ENCODE measurements around the gene ATF5.
"Not testable (repeated sequence)": the region's sequence is repeated elsewhere in the genome, so short reads cannot be mapped to it uniquely, and the experiment has no call there.

ATF5 gene

DNA sequence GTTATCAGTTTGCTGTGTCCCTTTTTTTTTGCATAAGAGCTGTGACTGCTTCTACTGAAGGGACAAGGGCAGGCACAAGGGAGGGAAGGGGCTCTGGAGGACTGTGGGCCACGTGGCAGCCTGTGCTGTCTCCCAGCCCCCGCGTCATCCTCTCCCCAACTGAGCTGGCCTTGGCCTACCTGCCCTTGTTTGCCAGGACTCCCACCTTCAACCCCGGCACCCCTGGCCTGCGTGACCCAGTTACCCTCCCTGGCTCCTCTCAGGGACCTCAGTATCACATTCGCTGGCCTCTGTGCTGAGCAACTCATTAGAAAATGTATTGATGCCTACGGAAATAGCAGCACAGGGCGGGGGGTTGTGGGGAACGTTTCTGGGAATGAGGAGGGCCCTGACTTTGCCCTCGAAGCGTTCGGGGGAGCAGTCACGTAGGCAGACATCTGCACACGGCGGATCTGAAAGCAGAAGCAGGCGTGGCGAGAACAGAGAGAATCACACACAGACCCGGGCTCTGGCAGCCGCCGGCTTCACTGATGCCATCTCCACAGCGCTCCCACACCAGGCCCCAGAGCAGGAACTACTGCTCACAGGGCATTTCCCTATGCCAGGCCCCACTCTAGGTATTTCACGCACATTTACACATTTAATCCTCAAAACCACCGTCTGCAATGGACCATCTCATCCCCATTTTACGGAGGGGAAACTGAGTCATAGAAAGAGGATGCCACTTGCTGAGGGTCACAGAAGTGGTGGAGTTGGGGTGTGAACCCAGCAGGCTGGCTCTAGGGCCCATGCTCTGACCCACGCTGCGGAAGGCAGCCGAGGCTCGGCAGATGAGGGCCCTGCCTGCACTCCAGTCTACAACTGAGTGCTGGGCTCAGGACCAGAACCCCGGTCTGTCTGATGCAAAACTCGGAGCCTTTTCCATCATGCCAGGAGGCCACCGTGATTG, 5.7 kb upstream of the ATF5 start:
- no peak for TF ChIP-seq CTCF (IDR thresholded peaks at IDR 0.05; ENCODE audit: extremely low read depth, insufficient read depth, missing control alignments)
- in situ Hi-C loops (cut with MboI; ENCODE audit: low pct_unique_long_range_greater_than_20kb, low sequenced_read_pairs, unreplicated experiment) = no loop called here
- no peak for DNase-seq (ENCODE audit: low spot score)

GRCh38 chr19:49924004-49924880, 4.8 kb upstream of the ATF5 start:
- TF ChIP-seq CTCF (IDR thresholded peaks at IDR 0.05; ENCODE audit: extremely low read depth, insufficient read depth, missing control alignments) = no peak
- no peak for DNase-seq (ENCODE audit: low spot score)
- in situ Hi-C loops (cut with MboI; ENCODE audit: low pct_unique_long_range_greater_than_20kb, low sequenced_read_pairs, unreplicated experiment) = no loop called here

GRCh38 chr19:49924881-49925210, 4.2 kb upstream of the ATF5 start:
- DNase-seq (ENCODE audit: low spot score) = not testable (repeated sequence)
- in situ Hi-C loops (cut with MboI; ENCODE audit: low pct_unique_long_range_greater_than_20kb, low sequenced_read_pairs, unreplicated experiment) = loop anchor here (25.0 kb wide), 1 partner anchor 212 kb away; no protein-coding TSS in a partner anchor

DNA sequence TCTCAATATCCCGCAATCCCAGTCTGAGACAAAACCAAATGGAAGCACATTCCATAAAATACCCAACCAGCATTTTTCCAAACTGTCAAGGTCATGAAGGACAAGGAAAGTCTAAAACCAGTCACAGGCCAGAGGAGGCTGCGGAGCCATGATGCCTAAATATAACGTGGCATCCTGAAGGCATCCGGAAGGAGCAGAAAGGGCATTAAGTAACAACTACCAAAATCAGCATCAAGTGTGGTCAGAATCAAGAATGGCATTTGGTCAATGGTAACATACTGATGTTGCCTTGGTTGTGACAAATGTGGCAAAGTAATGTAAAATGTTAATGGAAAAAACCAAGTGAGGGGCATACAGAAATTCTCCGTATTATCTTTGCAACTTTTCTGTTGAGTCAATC, 3.5 kb upstream of the ATF5 start:
- no peak for DNase-seq (ENCODE audit: low spot score)
- no peak for TF ChIP-seq CTCF (IDR thresholded peaks at IDR 0.05; ENCODE audit: extremely low read depth, insufficient read depth, missing control alignments)
- in situ Hi-C loops (cut with MboI; ENCODE audit: low pct_unique_long_range_greater_than_20kb, low sequenced_read_pairs, unreplicated experiment) = loop anchor here (25.0 kb wide), 1 partner anchor 212 kb away; no protein-coding TSS in a partner anchor

- no peak for DNase-seq (ENCODE audit: low spot score)
- TF ChIP-seq CTCF (IDR thresholded peaks at IDR 0.05; ENCODE audit: extremely low read depth, insufficient read depth, missing control alignments) = no peak
- in situ Hi-C loops (cut with MboI; ENCODE audit: low pct_unique_long_range_greater_than_20kb, low sequenced_read_pairs, unreplicated experiment) = loop anchor here (25.0 kb wide), 1 partner anchor 211 kb away; no protein-coding TSS in a partner anchor
Observed at GRCh38 chr19:49926515-49926914, 2.5 kb upstream of the ATF5 start.

- TF ChIP-seq CTCF (IDR thresholded peaks at IDR 0.05; ENCODE audit: extremely low read depth, insufficient read depth, missing control alignments) = no peak
- in situ Hi-C loops (cut with MboI; ENCODE audit: low pct_unique_long_range_greater_than_20kb, low sequenced_read_pairs, unreplicated experiment) = loop anchor here (25.0 kb wide), 1 partner anchor 210 kb away; no protein-coding TSS in a partner anchor
- DNase-seq (ENCODE audit: low spot score) = no peak
Observed at GRCh38 chr19:49927526-49928264, 1.3 kb upstream of the ATF5 start.
